ENCODE data around the gene DEPDC7. TPM values are rescaled to one million over a fixed set of nuclear protein-coding genes. Genes with fewer than 3 reads are reported as not detected.

DEPDC7 gene
- total and polyA plus RNA-seq, 2 of the 4 experiments (the other 2 are of a cell fraction): 7.4 to 9.7 TPM

GRCh38 chr11:33057284-33057683, 41.6 kb downstream of the DEPDC7 start:
- H3K27ac ChIP-seq (ENCODE audit: insufficient read depth, low read length): no peak overlapping the region
- no peak overlapping the region for H2AFZ ChIP-seq (replicated peaks; ENCODE audit: low read length, poor library complexity)
- dilution Hi-C loops (cut with HindIII; ENCODE audit: low sequenced_read_pairs, unreplicated experiment): no loop called here
- H3K4me3 ChIP-seq (ENCODE audit: insufficient read depth, low read depth, low read length): no peak overlapping the region
- no peak overlapping the region for H3K56ac ChIP-seq (ENCODE audit: extremely low read depth, insufficient read depth, low read length)
- BruUV-seq (replicated peaks): no TSS peak
- H3K9me1 ChIP-seq (ENCODE audit: insufficient read depth, low read length): peaks cover 15% of the 10 kb centered on the region; the same call in 1 of the 2 replicates
- H2BK120ac ChIP-seq (ENCODE audit: low read depth, low read length): no peak overlapping the region
- WGBS, 2 experiments (ENCODE audit: extremely low coverage in 2 of 2, insufficient read length in 1 of 2): no CpG with 5 or more reads among the region's 1 CpG
- intact Hi-C loops (cut with micrococcal nuclease): no loop called here
- H4K5ac ChIP-seq (ENCODE audit: low read depth, low read length): no peak overlapping the region
- no peak overlapping the region for H4K8ac ChIP-seq (ENCODE audit: low read depth in 2 of 2, low read length in 2 of 2)
- H3K79me1 ChIP-seq (ENCODE audit: low read depth in 1 of 2, low read length in 2 of 2): peaks cover 0 to 18% of the 10 kb centered on the region in 2 experiments; a peak in 3 of 4 replicates
- H3K4me2 ChIP-seq (ENCODE audit: low read depth, low read length): no peak overlapping the region
- H3K27me3 ChIP-seq (ENCODE audit: control insufficient read depth, insufficient read depth, low read length): no peaks in the 10 kb centered on the region
- ChIA-PET CTCF (interaction anchor here (0.9 kb wide), 1 partner anchor 9 kb away, joined by 3 read pairs; no protein-coding TSS in a partner anchor), POLR2A (ENCODE audit: unreplicated experiment) (no interaction called here)
- in situ Hi-C loops (cut with MboI; ENCODE audit: low sequenced_read_pairs): loop anchor here (25.0 kb wide), 2 partner anchors 220 to 470 kb away; partner anchors contain the start of genes EIF3M and PRRG4
- TF ChIP-seq, protein P1, sequence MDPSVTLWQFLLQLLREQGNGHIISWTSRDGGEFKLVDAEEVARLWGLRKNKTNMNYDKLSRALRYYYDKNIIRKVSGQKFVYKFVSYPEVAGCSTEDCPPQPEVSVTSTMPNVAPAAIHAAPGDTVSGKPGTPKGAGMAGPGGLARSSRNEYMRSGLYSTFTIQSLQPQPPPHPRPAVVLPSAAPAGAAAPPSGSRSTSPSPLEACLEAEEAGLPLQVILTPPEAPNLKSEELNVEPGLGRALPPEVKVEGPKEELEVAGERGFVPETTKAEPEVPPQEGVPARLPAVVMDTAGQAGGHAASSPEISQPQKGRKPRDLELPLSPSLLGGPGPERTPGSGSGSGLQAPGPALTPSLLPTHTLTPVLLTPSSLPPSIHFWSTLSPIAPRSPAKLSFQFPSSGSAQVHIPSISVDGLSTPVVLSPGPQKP (IDR thresholded peaks at IDR 0.05; ENCODE audit: borderline replicate concordance, low read depth, low read length): no peak
- TF ChIP-seq RCOR1 (IDR thresholded peaks at IDR 0.05; ENCODE audit: insufficient replicate concordance, low read length) (no peak), POLR2A (IDR thresholded peaks at IDR 0.05; ENCODE audit: low read depth, low read length) (no peak), RFX5 (IDR thresholded peaks at IDR 0.05; ENCODE audit: low read depth, low read length) (no peak), MXI1 (IDR thresholded peaks at IDR 0.05; ENCODE audit: borderline replicate concordance, low read depth, low read length) (no peak), BHLHE40 (IDR thresholded peaks at IDR 0.05; ENCODE audit: low read depth, low read length) (no peak), MAFK (IDR thresholded peaks at IDR 0.05; ENCODE audit: low read depth, low read length) (no peak)
- no peak overlapping the region for H2BK15ac ChIP-seq (ENCODE audit: low read depth, low read length)
- H4K20me1 ChIP-seq (ENCODE audit: insufficient read depth, low read length): no peaks in the 10 kb centered on the region
- H2AK5ac ChIP-seq (ENCODE audit: low read depth, low read length): no peak overlapping the region
- no peak for ATAC-seq (ENCODE audit: low read depth)
- H3K18ac ChIP-seq (ENCODE audit: low read depth, low read length): no peak overlapping the region
- peaks cover 5% of the 10 kb centered on the region; the same call in 1 of the 2 replicates for H3K4me1 ChIP-seq (ENCODE audit: control insufficient read depth, insufficient read depth, low read length)
- H4K91ac ChIP-seq (ENCODE audit: insufficient read depth, low read depth, low read length): no peak overlapping the region
- peaks cover 24% of the 10 kb centered on the region for H3K36me3 ChIP-seq (ENCODE audit: control insufficient read depth, insufficient read depth, low read length)
- H3K23ac ChIP-seq (ENCODE audit: low read depth, low read length): no peak overlapping the region
- no peak overlapping the region for H3K9ac ChIP-seq (ENCODE audit: low read depth, low read length)
- no peak overlapping the region for H2AK9ac ChIP-seq (replicated peaks; ENCODE audit: low read depth, low read length, poor library complexity)
- H2BK5ac ChIP-seq (ENCODE audit: low read depth, low read length, poor library complexity, severe bottlenecking): no peak overlapping the region
- H2BK20ac ChIP-seq (ENCODE audit: low read depth, low read length): no peak overlapping the region
- H3K14ac ChIP-seq (replicated peaks; ENCODE audit: low read depth, low read length): no peak overlapping the region
- DNase-seq: no peak
- no peak overlapping the region for H3K4ac ChIP-seq (ENCODE audit: low read depth, low read length)
- H3K9me3 ChIP-seq (ENCODE audit: control insufficient read depth, insufficient read depth, low read length): no peaks in the 10 kb centered on the region

Data from IMR-90 (cell line).